AG09319 (cell line): ENCODE measurements around the gene TXNL4A.
"Not testable (repeated sequence)": the region's sequence is repeated elsewhere in the genome, so short reads cannot be mapped to it uniquely, and the experiment has no call there.

Experiments
- DNase-seq: peaks from one replicate; pipeline ENCODE4 v3.0.0-alpha.2; 2010; ENCODE audit warnings: low read depth; ENCODE audit errors: extremely low read depth
- TF ChIP-seq, protein P1 (sequence below): IDR thresholded peaks from 2 replicates; pipeline ENCODE4 v1.5.1; 2011; ENCODE audit warnings: low read depth, mild to moderate bottlenecking, inconsistent platforms, low read length, moderate library complexity

The TXNL4A gene

DNA sequence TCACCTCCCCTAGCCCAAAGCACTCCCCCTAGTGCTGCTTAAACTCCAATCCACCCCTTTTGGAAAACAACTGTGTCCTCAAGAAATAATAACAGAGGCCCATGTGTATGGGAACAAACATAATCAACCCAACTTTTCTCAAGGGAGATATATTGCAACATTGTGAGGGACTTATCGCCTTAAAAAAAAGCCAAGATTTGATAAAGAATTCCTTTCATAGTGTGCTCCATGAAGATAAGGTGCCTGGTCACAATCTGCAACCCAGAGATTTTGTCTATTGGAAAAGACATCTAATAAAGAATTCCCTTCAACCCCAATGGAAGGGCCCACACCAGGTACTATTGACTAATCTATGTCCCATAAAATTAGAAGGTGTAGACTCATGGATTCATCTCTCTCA lies 41.3 kb upstream of the TXNL4A start:
- DNase-seq = no peak
- TF ChIP-seq, protein P1, sequence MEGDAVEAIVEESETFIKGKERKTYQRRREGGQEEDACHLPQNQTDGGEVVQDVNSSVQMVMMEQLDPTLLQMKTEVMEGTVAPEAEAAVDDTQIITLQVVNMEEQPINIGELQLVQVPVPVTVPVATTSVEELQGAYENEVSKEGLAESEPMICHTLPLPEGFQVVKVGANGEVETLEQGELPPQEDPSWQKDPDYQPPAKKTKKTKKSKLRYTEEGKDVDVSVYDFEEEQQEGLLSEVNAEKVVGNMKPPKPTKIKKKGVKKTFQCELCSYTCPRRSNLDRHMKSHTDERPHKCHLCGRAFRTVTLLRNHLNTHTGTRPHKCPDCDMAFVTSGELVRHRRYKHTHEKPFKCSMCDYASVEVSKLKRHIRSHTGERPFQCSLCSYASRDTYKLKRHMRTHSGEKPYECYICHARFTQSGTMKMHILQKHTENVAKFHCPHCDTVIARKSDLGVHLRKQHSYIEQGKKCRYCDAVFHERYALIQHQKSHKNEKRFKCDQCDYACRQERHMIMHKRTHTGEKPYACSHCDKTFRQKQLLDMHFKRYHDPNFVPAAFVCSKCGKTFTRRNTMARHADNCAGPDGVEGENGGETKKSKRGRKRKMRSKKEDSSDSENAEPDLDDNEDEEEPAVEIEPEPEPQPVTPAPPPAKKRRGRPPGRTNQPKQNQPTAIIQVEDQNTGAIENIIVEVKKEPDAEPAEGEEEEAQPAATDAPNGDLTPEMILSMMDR = no peak

DNA sequence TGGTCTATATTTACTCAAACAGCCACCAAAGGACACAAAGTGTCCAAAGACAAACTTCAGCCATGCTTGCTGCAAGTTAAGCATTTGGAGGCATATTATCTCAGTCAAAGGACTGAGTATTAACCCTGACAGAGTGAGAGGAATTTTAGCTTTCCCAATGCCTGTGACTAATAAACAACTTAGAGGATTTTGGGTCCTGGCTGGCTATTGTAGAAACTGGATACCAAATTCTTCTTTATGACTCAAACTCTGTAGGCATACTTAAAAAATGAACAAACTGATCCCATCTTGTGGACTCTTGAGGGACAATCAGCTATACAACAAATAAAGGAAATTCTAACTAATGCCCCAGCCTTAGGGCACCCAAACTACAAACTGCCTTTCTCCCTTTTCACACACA lies 39.4 kb upstream of the TXNL4A start:
- TF ChIP-seq, protein P1 = peak; percentile 9; the same call in 1 of the 2 replicates
- peak; percentile 47 for DNase-seq

DNA sequence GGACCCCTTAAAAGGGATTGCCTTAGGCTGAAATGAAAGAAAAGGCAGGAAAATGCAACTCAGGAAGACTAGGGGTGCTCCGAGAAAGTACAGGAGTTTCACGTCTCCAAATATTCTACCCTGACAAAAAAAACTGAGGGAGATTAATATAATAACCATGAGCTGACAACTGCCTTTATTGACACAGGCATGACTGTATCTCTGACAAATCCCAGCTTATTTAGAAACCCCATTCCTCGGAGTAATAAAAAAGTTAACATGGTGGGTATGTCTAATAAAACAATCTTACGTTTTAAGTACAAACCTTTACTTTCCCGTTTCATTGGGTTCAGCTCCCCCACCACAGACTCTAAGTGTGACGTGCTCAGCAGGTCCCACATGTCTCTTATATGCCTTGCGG lies 38.0 kb upstream of the TXNL4A start:
- no peak for DNase-seq
- TF ChIP-seq, protein P1 = no peak

DNA sequence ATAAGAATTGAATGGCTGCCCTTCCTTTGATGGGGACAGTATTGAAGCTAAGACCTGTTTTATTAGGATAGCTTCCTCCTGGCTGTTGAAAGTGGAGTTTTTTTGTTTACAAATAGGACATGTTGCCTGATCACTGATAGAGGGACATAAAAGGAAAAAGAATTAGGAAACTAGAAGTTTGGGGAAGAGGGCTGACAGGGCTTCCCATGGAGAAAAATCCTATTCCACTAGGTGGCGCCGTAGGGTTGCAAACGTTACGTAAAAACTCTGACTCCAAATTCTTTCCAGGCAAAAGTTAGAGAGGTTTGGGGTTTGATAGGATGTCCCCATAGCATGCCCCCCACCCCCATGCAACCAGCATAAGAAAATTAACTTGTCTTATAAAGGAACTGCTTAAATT lies 34.8 kb upstream of the TXNL4A start:
- DNase-seq = no peak
- TF ChIP-seq, protein P1 = no peak; the same call in 1 of the 2 replicates

DNA sequence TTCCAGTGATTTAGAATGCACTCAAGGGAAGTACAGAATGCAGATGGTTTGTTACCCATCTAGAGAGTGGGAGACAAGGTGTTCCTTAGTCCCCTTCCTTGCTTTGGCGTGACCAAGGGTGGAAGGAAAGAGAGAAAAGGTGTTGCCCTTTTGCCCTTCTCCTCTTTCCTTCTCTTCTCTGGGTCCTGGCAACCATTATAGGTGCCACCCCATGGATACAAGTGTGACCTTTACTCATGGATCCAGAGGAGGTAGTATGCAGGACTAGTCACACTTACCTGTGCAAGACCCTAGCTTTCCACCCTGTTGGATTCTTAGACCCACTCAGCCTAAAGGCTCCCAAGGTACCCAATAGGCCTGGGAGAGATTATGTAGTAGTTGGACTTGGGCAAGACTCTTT lies 34.2 kb upstream of the TXNL4A start:
- TF ChIP-seq, protein P1 = no peak
- DNase-seq = no peak

DNA sequence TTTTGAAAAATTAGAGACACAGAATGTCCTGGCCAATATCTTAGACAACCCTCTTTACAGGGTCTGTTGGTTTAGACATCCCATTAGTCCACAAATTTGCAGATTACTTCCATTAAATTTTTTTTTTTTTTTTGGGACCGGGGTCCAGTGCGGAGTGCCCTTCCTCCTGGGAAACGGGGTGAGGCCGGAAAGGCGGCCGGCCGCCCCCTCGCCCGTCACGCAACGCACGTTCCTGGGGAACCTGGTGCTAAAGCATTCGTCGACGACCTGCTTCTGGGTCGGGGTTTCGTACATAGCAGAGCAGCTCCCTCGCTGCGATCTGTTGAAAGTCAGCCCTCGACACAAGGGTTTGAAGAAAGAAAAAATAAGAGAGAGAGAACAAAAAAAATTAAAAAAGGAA lies 24.4 kb upstream of the TXNL4A start:
- TF ChIP-seq, protein P1 = no peak
- DNase-seq = no peak

DNA sequence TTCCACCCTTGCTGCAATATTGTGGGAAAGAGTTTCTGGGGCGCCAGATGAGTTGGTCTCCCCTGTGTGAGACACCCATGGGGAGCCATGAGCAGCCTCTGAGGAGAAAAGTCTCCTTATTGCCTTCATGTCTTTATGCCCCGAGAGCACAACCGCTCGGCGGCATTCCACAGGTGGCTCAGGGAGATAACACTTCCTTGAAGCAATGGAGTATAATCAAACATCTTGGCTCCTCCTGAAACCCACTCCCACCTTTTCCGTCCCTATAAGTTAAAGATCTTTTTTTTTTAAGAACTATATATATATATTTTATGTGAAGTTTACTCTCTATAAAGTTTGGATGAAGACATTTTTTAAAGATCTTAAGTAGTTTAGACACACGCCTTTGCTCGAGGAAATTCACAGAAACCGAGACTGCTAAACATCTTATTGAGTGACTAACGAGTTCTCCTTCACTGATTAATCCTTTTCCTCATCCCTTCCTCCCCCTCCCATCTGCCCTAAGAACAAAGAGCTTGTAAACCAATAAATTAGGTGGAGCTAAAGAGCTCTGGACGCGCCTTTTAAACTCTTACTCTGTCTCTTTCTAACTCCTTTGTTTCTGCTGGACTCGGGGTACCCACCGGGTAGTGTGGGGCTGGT lies 23.3 kb upstream of the TXNL4A start:
- DNase-seq = not testable (repeated sequence)

DNA sequence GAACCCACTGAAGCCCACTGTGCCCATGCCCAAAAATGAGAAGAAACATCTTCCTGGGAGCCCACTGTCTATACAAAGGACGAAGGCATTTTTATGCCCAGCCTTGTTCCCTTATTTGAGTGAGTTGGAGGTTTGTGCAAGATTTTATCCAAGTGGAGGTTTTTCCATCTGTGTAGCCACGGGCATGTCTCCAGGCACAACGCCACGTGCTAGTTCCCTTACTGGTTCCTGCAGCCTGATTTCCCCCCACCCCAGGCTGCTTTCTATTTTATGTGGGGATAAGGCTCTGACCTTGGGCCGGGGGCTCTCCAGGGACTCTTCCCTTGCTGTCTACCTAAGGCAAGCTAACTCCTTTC lies 22.2 kb upstream of the TXNL4A start:
- TF ChIP-seq, protein P1 = no peak
- no peak for DNase-seq
